ENCODE measurements around the gene SLC35G1.

DNA sequence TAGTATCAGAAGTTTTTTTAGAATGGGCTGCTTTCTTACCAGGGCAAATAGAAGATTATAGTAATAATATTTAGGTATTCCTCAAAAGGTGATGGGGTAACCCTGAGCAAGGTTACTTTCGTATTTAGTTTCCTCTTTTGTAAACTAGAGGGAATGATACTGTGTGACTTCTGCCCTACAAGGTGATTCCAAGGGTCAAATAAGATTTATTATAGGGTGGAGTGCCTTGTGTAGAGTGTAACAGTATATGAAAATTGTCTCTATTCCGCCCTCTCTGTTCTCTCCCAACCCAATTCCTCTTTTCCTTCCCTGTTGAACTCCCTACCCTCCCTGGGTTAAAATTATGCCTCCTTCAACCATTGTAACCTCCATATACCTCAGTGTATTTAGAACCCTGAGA is 5.3 kb downstream of the SLC35G1 start:
- TF ChIP-seq, protein P1, sequence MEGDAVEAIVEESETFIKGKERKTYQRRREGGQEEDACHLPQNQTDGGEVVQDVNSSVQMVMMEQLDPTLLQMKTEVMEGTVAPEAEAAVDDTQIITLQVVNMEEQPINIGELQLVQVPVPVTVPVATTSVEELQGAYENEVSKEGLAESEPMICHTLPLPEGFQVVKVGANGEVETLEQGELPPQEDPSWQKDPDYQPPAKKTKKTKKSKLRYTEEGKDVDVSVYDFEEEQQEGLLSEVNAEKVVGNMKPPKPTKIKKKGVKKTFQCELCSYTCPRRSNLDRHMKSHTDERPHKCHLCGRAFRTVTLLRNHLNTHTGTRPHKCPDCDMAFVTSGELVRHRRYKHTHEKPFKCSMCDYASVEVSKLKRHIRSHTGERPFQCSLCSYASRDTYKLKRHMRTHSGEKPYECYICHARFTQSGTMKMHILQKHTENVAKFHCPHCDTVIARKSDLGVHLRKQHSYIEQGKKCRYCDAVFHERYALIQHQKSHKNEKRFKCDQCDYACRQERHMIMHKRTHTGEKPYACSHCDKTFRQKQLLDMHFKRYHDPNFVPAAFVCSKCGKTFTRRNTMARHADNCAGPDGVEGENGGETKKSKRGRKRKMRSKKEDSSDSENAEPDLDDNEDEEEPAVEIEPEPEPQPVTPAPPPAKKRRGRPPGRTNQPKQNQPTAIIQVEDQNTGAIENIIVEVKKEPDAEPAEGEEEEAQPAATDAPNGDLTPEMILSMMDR (IDR thresholded peaks at IDR 0.05) = no peak
- no peak for TF ChIP-seq POLR2A (IDR thresholded peaks at IDR 0.05)
